Measurements from ENCODE around the gene RNF208. TPM values are rescaled to one million over a fixed set of nuclear protein-coding genes. Genes with fewer than 3 reads are reported as not detected.

Gene RNF208
- total and polyA plus RNA-seq, 2 experiments from 2014 or later: 1.4 to 5.6 TPM

- Histone ChIP-seq H3K79me2 (replicated peaks; ENCODE audit: insufficient read depth) (peaks cover 36% of the 10 kb centered on the region), H3K27ac (ENCODE audit: low read depth) (no peak overlapping the region), H3F3A (replicated peaks; ENCODE audit: low read depth) (no peaks in the 10 kb centered on the region), H3K4me2 (no peak overlapping the region), H2AFZ (no peak overlapping the region), H3K36me3 (ENCODE audit: insufficient read depth) (no peaks in the 10 kb centered on the region), H4K20me1 (replicated peaks; ENCODE audit: insufficient read depth) (no peaks in the 10 kb centered on the region; the same call in 1 of the 2 replicates), H3K27me3 (ENCODE audit: insufficient read depth) (no peaks in the 10 kb centered on the region), H3K4me3 (no peak overlapping the region), H3K9me2 (ENCODE audit: insufficient read depth) (no peaks in the 10 kb centered on the region), H3K4me1 (ENCODE audit: insufficient read depth) (peaks cover 6% of the 10 kb centered on the region)
- Mint-ChIP-seq H3K4me3 (no peak overlapping the region), H3K4me1 (peaks cover 13% of the 10 kb centered on the region), H3K9me3 (no peaks in the 10 kb centered on the region; the same call in 2 of the 3 replicates), H3K27ac (no peak overlapping the region), H3K27me3 (ENCODE audit: insufficient read depth, low read depth, poor library complexity) (peaks cover 8% of the 10 kb centered on the region), H3K36me3 (ENCODE audit: low read depth) (peaks cover 5% of the 10 kb centered on the region)
- DNase-seq (ENCODE audit: low spot score) (no peak), ATAC-seq (no peak)
- TF ChIP-seq, protein P1, sequence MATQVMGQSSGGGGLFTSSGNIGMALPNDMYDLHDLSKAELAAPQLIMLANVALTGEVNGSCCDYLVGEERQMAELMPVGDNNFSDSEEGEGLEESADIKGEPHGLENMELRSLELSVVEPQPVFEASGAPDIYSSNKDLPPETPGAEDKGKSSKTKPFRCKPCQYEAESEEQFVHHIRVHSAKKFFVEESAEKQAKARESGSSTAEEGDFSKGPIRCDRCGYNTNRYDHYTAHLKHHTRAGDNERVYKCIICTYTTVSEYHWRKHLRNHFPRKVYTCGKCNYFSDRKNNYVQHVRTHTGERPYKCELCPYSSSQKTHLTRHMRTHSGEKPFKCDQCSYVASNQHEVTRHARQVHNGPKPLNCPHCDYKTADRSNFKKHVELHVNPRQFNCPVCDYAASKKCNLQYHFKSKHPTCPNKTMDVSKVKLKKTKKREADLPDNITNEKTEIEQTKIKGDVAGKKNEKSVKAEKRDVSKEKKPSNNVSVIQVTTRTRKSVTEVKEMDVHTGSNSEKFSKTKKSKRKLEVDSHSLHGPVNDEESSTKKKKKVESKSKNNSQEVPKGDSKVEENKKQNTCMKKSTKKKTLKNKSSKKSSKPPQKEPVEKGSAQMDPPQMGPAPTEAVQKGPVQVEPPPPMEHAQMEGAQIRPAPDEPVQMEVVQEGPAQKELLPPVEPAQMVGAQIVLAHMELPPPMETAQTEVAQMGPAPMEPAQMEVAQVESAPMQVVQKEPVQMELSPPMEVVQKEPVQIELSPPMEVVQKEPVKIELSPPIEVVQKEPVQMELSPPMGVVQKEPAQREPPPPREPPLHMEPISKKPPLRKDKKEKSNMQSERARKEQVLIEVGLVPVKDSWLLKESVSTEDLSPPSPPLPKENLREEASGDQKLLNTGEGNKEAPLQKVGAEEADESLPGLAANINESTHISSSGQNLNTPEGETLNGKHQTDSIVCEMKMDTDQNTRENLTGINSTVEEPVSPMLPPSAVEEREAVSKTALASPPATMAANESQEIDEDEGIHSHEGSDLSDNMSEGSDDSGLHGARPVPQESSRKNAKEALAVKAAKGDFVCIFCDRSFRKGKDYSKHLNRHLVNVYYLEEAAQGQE (IDR thresholded peaks at IDR 0.05; ENCODE audit: unreplicated experiment): no peak
- TF ChIP-seq CTCF (conservative IDR thresholded peaks at IDR 0.05; ENCODE audit: low read depth in 2 of 2) (no peak), ZNF462 (CRISPR knock-in tag; IDR thresholded peaks at IDR 0.05) (no peak), NANOG (IDR thresholded peaks at IDR 0.05; ENCODE audit: borderline replicate concordance) (no peak), ZNF114 (CRISPR knock-in tag; IDR thresholded peaks at IDR 0.05) (no peak), STAT1 (IDR thresholded peaks at IDR 0.05; ENCODE audit: unreplicated experiment) (no peak), EZH2 (IDR thresholded peaks at IDR 0.05; ENCODE audit: low read depth, unreplicated experiment) (no peak), POLR2AphosphoS5 (IDR thresholded peaks at IDR 0.05; ENCODE audit: low read depth) (no peak), EZH2phosphoT487 (IDR thresholded peaks at IDR 0.05; ENCODE audit: unreplicated experiment) (no peak), CREB1 (CRISPR knock-in tag; IDR thresholded peaks at IDR 0.05; ENCODE audit: low read depth) (no peak), ZNF331 (CRISPR knock-in tag; IDR thresholded peaks at IDR 0.05; ENCODE audit: low read depth) (no peak), JUNB (IDR thresholded peaks at IDR 0.05; ENCODE audit: unreplicated experiment) (no peak)
- TF ChIP-seq, protein P2, sequence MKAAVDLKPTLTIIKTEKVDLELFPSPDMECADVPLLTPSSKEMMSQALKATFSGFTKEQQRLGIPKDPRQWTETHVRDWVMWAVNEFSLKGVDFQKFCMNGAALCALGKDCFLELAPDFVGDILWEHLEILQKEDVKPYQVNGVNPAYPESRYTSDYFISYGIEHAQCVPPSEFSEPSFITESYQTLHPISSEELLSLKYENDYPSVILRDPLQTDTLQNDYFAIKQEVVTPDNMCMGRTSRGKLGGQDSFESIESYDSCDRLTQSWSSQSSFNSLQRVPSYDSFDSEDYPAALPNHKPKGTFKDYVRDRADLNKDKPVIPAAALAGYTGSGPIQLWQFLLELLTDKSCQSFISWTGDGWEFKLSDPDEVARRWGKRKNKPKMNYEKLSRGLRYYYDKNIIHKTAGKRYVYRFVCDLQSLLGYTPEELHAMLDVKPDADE (IDR thresholded peaks at IDR 0.05): no peak
These were observed 29.2 kb downstream of the RNF208 start for GRCh38 chr9:137192859-137193258.

All from GM23338 (cell line).